GM11168 (cell line): ENCODE data around the gene INTS11.

Experiments used
- in situ Hi-C: fragments of 300-500 bp; cut with MboI; formaldehyde crosslinking; loops from one replicate; pipeline ENCODE4 v1.12.0; 2022; ENCODE audit warnings: low sequenced_read_pairs; ENCODE audit not compliant: unreplicated experiment

The INTS11 gene

DNA sequence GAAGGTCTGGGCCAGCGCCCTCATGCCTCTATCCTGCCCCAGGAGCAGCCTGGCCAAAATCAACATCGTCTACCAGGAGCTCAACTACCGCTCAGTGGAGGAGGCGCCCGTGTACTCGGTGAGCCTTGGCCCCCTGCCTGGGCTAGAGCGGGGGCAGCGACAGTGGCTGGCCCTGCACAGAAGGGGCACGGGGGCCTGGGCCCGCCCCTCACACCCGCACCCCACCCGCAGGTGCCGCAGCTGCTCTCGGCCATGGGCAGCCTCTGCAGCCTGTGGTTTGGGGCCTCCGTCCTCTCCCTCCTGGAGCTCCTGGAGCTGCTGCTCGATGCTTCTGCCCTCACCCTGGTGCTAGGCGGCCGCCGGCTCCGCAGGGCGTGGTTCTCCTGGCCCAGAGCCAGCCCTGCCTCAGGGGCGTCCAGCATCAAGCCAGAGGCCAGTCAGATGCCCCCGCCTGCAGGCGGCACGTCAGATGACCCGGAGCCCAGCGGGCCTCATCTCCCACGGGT, 33.4 kb downstream of the INTS11 start:
- in situ Hi-C loops: no loop called here

DNA sequence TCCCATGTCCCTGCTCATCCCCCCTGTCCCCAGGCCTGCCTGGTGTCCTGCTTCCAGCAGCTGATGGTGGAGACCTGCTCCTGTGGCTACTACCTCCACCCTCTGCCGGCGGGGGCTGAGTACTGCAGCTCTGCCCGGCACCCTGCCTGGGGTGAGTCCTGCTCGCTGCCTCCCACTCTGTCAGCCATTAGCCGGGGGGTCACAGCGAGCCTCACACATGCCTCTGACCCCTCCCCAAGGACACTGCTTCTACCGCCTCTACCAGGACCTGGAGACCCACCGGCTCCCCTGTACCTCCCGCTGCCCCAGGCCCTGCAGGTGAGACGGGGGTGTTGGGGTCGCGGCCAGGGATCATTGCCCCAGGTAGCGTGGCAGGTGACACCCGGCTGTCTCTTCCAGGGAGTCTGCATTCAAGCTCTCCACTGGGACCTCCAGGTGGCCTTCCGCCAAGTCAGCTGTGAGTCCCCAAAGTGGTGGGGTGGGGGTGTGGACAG, 34.2 kb downstream of the INTS11 start:
- in situ Hi-C loops: no loop called here

DNA sequence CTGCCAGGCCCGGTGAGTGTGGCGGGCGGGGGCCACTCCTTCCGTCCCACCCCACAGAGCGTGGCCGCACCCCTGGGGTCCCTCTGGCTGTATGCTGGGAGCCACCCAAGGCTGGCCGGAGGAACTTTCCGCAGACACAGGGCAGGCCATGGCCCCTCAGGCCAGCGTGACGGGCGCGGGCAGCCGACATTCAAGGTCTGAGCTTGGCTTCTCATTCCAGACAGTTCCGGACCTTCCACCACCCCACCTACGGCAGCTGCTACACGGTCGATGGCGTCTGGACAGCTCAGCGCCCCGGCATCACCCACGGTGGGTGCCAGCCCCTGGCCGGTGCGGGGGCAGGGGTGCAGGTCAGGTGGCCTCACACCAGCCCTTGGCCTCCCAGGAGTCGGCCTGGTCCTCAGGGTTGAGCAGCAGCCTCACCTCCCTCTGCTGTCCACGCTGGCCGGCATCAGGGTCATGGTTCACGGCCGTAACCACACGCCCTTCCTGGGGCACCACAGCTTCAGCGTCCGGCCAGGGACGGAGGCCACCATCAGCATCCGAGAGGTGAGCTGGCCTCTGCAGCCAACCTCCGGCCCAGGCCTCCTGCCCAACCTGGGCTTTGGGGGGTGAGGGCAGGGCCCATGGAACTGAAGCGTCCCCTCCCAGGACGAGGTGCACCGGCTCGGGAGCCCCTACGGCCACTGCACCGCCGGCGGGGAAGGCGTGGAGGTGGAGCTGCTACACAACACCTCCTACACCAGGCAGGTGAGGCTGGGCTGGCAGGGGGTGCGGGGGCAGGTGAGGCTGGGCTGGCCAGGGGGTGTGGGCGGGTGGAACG, 37.0 kb downstream of the INTS11 start:
- in situ Hi-C loops: no loop called here

DNA sequence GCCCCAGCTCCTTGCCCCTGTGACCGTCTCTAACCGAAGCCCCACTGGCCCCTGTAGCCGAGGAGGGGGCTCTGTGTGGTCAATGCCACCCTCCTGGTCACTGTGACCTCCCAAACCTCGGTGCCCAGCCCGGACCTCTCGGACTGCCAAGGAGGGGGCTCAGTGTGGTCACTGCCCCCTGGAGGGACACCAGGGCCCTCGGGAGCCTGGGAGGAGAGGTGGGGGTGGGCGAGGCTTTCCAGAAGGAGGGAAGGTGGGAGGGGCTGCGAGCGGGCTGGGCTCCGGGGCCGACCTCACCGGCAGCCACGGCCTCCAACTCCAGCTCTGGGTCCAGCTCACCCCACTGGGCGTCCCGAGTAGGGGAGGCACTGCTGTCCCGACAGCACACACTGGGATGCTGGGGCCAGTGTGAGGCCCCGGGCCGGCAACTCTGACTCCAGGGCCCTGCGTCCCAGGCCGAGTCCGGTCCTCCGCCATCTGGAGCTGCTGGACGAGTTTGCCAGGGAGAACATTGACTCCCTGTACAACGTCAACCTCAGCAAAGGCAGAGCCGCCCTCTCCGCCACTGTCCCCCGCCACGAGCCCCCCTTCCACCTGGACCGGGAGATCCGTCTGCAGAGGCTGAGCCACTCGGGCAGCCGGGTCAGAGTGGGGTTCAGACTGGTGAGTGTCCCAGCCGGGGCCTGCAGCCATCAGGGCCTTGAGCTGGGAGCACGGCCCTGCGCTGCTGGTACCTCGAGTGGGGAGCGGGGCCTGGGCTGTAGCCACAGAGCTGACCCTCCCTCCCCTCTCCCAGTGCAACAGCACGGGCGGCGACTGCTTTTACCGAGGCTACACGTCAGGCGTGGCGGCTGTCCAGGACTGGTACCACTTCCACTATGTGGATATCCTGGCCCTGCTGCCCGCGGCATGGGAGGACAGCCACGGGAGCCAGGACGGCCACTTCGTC, 37.9 kb downstream of the INTS11 start:
- in situ Hi-C loops: no loop called here

DNA sequence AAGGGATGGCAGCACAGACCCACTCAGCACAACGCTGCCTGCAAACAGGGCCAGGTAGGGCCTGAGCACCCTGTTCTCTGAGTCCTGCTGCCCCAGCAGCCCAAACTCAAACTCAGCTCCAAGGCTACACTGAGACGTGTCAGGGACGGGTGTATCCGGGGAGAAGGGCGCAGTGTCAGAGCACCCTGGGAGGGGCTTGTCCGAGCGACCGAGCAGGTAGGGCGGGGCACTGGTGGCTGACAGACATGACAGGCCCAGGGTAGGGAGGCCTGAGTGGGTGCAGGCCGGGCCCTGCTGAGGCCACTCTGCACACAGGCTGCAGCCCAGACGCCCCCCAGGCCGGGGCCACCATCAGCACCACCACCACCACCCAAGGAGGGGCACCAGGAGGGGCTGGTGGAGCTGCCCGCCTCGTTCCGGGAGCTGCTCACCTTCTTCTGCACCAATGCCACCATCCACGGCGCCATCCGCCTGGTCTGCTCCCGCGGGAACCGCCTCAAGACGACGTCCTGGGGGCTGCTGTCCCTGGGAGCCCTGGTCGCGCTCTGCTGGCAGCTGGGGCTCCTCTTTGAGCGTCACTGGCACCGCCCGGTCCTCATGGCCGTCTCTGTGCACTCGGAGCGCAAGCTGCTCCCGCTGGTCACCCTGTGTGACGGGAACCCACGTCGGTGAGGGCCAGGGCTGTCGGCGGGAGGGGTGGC, 38.7 kb downstream of the INTS11 start:
- in situ Hi-C loops: no loop called here

DNA sequence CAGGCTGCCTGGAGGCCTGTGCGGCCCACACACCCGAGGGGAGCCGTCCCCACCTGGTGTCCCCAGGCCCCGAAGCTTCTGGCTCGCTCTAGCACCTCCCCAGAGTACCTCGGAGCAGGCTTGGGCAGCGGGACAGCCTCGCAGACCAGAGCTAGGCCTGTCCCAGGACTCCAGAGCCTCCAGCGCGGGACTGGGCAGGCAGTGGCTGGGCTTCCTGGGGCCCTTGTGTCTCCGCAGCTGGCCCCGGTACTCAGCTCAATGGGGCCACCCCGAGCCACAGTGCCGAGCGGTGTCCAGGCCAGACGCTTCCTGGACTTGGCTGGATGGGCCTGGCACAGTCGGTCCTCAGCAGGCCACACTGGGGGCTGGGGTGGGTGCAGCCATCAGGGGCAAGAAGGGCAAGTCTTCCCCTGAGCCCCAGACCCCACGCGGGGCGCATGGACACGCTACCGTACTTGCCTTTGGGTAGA, 39.3 kb downstream of the INTS11 start:
- in situ Hi-C loops: no loop called here

DNA sequence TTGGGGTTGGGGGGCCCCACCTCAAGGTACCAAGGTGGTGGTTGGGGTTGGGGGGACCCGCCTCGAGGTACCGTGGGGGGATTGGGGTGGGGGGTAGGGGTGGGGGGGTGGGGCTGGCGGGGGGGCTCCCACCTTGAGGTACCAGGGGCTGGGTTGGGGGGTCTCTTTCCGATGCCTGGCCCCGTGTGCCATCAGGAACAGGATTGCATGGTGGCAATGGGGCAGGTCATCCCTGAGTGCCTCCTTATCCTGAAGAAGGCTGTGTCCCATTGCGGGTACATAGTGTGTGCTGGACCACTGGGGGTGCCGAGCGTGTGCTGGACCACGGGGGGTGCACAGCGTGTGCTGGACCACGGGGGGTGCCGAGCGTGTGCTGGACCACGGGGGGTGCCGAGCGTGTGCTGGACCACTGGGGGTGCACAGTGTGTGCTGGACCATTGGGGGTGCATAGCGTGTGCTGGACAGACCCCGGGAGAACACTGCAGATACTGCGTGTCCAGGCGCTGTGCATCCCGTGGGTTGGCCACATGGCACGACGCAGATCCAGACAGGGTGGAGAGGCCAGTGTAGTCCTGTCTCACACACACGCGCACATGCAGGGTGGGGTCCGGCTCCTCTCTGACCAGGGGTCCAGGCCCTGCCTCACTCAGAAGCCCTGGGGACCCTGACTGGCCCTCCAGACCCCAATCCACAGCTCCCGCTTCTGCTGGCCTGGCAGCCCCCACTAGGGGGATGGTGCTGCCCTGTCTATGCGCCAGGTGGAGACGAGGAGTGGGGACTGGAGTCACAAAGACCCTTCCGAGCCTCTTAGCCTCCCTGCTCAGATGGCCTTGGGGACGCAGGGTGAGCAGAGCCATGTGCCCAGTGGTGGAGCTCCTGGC, 40.0 kb downstream of the INTS11 start:
- in situ Hi-C loops: no loop called here

DNA sequence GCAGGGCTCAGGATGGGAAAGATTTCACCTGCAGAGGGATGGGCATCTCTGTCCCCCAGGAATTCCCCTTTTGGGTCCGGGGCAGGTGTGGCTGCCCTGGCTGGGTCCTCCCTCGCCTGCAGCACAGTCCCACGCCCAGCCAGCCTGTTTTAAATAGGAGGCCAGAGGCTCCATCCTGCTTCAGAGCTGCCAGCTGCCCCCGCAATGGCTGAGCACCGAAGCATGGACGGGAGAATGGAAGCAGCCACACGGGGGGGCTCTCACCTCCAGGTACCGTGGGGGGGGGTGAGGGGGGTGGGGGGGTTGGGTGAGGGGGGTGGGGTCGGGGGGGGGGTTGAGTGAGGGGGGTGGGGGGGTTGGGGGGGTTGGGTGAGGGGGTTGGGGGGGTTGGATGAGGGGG, 40.6 kb downstream of the INTS11 start:
- in situ Hi-C loops: no loop called here

DNA sequence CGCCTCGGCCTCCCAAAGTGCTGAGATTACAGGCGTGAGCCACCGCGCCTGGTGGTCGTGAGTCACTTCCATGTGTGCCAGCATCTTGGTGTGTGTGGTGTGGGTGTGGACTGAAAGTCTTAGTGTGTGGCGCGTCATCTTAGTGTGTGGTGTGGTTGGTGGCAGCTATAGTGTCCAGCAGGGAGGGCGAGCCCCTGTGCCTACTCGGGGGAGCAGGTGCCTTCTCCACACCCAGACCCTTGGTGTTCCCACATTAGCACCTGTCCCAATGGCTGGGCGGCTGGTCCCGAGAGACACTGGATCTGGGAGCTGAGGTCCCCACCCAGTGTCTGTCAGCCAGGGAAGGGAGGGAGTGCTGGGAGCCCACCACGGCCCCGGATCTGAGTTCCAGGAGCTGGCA, 41.5 kb downstream of the INTS11 start:
- in situ Hi-C loops: no loop called here

DNA sequence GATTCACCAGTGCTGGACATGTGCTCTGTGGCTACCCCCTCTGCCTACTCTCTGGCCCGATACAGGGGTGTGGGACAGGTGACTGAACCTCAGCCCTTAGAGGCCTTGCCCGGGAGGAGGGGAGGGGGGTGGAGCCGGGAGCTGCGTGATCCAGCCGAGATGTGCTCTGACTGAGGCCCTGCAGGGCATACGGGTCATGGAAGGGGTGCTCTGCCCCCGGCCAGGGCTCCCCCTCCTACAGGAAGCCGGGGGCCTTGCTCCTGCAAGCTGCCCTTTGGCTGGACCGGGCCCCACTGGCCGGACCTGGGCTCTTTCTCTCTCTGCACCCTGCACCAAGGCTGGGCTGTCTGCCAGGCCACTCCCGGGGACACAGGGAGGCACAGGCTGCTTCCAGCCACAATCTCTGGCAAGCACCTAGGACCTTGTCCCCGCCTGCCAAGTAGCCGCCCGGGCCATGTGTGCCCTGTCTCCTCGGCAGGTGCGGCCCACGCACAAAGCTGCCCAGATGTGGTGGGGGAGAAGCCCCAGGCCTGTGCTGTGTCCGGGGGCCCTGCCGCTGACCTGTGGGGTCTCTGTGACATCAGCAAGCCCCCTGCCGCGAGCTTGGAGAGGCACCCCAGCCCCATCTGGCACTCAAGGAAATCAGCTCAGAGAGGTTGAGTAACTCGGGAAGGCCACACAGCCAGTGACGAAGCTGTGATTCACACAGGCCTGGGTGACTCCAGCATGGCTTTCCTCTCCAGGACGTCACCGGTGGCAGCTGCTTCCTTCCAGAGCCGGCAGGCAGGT, 42.7 kb downstream of the INTS11 start:
- in situ Hi-C loops: no loop called here

DNA sequence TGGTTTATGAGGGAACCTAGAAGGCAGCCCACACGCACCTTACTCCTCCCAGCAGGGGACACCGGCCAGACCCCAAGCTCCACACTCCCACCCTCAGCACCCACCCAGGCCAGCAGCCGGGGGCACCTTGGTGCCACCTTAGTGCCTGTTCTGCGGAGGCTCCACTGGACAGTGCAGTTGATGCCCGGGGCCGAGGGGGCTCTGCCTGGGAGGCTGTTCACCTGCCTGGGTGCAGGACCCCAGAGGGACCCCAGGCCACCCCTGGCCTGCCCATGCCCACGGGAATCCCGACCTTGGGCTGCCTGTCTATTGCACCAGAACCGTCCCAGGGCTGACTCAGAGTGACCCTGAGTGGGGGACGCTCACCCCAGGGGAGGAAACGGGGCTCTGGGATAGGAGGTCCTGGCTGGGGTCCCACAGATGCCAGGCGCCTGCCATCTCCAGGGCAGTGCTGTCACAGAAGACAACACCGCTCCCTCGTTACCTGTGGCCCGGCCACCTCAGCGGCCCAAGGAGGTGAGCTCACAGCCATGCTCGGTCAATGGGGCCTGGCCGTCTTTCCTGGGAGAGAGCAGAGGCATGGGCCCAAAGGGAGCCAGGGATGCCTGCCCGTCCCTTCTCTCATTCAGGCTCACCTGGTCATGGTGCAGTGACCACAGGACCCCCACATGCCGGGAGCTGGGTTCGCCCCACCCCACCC, 43.5 kb downstream of the INTS11 start:
- in situ Hi-C loops: no loop called here

DNA sequence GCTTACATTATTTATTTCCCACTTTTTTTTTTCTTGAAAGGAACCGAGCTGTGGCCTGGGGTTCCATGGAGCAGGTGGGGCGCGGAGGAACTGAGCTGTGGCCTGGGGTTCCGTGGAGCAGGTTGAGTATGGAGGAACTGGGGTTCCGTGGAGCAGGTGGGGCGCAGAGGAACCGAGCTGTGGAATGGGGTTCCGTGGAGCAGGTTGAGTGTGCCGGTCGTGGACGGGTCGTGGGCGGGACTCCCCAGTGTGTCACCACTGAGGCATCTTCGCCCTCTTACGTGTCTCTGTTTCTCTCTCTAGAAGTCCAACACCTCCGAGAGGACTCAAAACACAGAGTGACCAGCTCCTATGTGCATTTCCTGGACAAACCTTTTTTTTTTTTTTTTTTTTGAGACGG, 45.4 kb downstream of the INTS11 start:
- in situ Hi-C loops: no loop called here

DNA sequence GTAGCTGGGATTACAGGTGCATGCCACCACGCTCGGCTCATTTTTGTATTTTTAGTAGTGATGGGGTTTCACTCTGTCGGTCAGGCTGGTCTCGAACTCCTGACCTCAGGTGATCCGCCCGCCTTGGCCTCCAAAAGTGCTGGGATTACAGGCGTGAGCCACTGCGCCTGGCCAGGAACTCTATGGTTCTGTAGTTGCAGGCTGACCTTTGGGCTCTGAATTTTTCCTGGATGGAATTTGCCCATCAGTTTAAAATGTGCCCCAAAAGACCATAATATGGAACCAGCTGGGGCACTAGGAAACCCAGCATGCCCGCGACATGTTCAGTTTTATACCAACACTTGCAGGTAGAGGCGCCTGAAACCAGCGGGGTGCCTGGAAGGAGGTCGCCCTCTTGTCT, 45.8 kb downstream of the INTS11 start:
- in situ Hi-C loops: no loop called here

DNA sequence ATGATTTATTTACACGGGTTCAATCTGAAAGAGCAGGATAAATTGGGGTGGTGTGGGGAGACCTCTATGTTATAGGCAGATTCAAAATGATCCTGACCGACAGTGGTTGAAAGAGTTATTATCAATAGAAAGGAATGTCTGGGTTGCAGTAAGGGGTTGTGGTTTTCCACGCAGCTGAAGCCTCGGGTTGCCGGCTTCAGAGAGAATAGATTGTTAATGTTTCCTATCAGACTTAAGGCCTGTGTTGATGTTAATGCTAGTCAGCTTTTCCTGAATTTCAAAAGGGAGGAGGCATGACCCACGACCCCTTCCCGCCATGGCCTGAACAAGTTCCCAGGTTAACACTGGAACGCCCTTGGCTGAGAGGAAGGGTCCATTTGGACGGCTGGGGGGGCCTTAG, 48.6 kb downstream of the INTS11 start:
- in situ Hi-C loops: no loop called here

DNA sequence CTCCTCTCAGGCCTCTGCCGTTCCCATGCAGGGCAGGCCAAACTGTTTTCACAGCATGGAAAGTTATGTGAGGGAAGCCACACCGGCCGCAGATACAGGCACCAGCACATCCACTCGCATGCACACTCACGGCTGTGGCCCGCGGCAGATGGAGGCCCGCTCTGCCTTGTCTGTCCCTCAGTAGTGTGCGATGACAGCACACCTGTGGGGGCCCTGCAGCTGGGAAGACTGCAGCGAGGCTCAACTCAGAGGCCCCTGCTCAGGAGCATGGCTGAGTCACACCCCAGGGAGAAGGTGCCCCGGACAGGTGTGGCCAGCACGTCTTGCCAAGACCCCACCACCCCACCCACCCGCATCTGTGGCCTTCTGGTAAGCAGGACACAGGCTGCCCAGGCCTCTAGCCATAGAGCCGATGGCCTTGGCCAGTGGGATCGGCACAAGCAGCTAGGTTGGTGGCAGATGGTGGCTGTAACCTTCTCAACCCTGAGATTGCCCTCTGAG, 49.5 kb downstream of the INTS11 start:
- in situ Hi-C loops: no loop called here

DNA sequence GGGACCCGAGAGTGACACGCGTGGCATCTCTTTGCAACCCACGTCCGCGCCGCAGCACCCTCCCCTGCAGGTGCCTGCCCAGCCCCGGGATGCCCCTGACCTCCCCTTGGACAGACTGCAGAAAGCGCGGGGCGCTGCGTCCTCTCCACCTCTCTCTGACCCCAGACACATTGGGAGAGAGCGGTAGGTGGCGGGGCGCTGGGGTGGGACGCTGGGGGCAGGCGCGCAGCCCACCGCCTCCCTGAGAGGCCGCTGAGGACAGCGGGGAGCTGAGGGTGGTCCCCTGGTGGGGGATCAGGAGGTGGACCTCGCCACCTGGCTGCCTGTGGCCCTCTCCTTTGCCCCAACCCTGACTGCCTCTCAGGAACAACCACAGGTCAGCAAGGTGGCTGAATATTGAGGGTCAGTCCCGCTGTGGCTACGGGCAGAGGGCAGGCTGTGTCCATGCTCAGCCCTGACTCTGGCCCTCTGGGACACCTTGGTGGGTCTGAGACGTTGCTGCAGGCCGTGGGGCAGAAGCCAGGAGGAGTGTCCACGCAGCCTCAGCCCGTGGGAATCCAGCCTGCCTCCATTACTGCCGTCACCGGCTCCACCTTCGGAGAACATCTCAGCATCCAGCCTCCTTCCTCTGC, 50.0 kb downstream of the INTS11 start:
- in situ Hi-C loops: no loop called here
